HUDEP-2 (cell line): ENCODE data around the gene FMN1.
A peak's percentile ranks its signal among the peaks of the same experiment; 100 is the strongest.

ENCODE experiments used
- DNase-seq, 76 experiments: peaks; one replicate each; lab custom pipeline; 2025; ENCODE audit not compliant: unreplicated experiment in 76 of 76; lab: John Stamatoyannopoulos, UW

FMN1 gene

DNA sequence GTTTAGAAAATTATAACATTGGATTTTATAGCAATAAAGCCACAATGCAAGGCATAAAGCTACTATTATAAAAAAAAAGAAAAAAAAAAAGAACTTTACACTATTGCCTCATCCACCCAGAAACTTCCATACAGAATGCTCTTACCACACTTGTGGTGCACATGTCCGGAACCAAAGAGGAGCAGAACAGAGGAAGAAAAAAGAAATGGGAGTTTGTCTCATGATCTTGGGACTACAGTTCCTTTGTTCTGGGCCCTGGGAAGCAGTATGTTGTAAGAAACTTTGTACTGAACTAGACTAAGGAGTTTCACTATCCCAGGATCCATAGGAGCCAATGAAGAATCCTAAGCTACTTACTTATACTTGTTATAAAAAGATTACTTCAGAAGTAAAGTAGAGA, 36.1 kb downstream of the FMN1 start:
- DNase-seq = no peak

DNA sequence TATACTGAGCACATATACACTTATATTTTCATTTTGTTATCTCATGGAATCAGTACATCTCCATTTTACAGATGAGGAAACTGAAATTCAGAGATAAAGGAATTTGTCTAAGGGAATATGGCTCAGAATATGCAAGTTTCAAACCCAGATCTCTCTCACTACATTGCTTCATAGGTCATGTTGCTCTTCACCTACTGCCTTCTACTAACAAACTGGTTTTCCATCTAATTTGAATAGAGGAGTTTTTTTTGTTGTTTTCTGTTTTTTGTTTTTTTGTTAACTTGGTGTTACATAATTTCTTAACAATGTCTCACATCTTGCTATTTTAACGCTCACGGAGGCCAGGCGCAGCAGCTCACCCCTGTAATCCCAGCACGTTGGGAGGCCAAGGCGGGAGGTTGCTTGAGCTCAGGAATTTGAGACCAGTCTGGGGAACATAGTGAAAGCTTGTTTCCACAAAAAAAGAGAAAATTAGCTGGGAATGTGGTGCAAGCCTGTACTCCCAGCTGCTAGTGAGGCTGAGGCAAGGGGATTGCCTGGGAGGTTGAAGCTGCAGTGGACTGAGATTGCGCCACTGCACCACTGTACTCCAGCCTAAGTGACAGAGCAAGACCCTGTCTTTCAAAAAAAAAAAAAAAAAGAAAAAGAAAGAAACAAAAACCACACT, 37.0 kb downstream of the FMN1 start:
- DNase-seq = no peak

DNA sequence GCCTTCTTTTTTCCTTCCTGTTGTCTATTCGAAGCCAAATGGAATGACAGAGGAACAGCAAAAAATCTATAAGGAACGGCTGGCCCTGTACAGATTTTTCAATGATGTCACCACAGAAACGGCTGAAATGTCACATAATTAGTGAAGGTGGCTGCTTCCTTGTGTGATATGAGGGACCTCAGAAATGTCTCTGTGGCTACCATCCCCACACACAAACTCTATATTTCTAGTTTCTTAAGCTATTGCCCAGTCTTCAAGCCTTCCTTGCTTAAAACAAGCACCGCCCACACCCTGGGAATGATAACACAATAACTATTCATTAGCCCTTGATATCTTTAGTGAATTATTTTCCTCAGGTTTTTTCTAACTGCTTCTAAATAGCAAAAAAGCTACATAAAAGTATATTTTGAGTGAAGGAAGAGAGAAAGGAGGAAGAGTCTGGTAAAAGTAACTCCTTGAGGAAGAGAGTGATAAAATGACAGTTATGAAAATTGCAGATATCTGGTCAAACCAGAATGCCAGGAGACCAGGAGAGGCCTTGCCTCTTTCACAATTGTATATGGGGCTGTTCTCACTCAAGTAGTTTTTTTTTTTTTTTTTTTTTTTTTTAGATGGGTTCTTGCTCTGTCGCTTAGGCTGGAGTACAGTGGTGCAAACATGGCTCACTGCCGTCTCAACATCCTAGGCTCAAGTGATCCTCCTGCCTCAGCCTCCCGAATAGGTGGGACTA, 38.7 kb downstream of the FMN1 start:
- DNase-seq = no peak

DNA sequence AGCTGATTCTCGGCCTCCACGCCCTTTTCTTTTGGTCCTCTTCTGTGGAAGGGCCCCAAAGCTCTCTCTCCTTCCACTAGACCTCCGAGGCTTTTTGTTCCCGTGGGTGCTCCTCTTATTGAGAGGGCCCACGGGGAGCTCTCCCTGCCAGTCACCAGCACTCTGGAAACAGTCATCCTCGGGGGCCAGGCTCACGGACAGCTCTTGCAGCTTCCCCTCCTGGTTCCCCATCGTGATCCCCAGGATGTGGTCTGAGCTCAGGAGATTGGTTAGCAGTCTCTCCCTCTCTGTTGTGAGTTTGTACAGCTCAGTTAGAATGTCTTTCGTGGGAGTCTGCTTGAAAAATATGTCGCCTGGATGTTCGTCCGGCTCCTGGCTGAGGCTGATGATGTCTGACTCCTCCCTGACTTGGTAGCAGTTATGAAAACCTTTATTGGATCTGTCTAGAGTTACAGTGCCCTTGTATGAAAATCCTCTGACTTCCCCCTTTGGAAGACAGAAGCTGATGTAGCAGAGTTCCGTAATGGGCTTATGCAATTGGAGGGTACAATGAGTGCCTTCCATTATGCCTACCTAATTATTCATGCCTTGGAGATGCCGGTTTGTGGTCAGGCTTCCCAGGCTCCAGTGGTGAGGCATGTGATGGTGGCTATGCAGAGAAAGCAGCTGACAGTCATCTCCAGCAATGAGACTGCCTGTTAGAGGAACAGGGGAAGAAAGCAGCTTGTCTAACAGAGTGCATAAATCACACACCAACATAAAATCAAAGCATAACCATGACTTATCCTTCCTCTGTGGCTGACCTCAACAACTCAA, 40.0 kb downstream of the FMN1 start:
- no peak for DNase-seq

DNA sequence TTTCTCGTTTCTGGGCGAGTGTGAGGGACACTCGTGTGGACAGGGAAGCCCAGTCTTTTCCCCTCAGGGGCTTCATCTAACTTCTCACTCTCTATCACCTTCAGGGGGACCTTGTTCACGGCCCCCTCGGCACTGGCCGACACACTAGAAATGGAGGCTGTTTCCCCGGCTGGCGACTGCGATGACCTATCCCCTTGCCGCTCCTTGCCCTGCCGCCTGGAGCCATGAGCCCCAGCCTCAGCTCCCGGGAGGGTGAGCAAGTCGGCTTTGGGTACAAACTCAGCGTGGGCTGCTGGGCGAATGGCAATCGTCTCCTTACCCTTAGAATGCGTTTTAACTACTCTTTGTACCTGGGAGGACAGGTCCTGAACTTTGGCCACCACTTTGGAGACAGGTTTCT, 41.0 kb downstream of the FMN1 start:
- DNase-seq = no peak

DNA sequence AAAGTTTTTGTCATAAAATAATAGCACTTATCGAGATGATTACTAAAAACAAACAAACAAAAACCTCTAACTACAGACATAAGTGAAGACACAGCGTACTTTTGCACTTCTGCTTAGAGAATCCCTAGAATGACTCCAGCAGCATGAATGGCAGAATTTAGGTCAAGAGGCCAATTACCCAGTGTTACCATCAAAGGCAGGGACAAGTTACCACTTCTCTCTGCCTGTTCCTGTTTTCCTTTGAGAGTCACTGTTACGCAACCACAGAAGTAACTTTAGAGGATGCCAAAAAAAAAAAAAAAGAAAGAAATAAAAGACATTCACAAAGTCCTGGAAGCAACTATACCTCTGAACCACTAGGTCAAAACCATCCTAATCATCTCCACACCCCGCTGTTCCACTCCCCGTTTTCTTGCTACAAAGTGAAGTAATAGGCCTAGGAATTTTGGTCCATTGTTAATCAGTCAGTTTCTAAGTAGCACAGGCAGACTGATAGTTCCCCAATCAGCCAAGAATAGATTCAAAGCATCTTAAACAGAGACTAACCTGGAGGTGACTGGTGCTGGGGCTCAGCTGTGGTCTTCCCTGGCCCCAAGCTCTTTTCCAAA, 41.9 kb downstream of the FMN1 start:
- no peak for DNase-seq

DNA sequence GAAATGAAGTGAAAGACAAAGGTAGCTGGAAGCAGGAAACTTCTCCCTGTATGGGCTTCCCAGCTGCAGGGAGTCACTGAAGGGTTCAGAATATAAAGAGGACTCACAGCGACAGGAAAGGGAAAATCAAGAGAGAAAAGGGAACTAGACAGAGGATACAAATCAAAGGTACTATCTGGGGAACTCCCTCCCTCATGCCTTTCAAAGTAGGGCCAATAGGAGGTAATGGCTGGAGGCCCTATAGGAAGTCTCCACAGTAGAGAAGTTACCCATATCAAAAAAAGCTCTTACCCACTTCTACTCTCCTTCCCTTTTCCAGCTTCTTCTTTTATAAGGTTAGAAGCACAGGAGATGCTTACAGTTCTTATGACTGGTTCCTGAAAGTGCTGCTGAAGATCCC, 43.5 kb downstream of the FMN1 start:
- no peak for DNase-seq

DNA sequence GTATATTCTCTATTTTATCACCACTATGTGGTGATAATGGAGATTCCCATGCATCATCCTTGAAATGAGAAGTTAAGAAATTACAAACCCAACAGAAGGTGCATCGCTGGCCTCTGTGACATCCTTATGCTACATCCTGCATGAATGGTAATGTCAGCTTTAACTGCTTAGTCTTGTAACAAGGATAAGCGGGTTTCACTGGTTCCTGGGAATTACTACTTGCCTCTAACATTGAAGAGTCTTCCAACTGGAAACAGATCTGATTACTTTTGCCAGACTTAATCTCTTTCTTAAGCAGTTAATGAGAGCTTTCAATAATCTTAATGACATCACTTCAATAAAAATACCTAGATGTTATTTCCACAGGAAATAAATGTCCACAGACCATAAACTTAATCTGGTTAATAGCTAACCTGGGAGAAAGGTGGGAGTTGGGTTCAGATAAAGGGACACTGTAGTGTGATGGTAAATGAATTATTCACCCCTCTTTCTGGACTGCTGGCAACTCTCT, 44.0 kb downstream of the FMN1 start:
- DNase-seq = no peak

DNA sequence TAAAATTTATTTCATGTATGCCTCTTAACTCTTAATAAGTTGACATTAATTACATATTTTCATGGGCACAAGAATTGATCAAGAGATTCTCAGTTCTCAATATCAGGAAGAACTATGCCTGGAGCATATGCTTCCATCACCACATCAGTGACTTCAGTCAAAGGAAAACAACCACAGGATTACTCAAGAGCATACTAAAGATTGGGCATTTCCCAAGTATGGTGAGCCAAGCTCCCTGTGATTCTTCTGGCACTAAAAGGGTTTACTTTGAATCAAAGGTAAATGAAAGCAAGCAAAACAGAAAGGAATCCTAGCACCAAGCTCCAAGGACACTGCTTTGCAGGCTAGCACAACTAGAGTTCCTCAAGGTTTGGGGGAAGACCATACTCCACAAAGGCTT, 44.6 kb downstream of the FMN1 start:
- DNase-seq = no peak

DNA sequence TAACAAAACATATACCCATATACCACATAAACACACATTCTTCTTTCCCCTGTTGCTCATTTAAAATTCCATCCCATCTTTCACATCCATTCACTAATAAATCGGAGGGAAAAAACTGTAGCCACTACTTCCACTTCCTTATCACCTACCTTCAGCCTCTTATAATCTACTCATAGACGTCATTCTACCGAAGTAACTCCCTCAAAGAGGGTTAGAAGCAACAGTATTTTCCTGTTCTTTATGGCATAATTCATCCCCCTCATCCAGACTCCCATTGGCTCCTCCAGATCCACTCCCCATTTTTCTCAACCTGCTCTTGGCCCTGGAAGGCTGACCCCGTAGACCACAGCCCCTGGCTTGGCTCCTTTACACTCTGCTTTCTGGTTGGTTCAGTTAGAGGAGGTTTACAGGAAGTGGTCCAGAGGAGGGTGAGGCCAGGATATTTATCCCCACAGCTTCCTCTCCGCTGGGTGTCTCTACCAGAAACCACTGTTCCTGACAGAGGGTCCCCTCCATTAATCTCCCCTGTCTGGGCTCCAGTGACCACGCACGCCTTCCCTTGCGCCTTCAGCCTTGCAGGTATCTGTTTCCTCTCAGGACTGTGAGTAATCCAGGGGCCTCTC, 46.3 kb downstream of the FMN1 start:
- no peak for DNase-seq

DNA sequence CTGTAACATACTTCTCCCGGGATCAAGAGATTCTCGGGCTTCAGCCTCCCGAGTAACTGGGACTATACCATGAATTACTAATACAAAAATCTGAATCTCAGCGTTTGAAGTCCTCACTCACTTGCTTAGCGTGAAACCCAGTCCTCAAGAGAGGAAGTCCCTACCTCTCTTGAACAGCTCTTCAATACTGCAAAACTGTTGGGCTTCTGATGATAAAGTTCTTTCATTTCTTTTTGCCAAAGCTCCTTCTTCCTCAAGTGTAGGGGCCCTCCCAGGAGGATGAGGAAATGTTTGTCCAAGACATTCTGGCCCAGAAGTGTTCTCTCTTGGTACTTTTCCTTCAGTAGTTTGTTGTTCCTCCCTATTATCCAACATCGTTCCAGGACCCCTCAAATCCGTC, 48.5 kb downstream of the FMN1 start:
- no peak for DNase-seq

DNA sequence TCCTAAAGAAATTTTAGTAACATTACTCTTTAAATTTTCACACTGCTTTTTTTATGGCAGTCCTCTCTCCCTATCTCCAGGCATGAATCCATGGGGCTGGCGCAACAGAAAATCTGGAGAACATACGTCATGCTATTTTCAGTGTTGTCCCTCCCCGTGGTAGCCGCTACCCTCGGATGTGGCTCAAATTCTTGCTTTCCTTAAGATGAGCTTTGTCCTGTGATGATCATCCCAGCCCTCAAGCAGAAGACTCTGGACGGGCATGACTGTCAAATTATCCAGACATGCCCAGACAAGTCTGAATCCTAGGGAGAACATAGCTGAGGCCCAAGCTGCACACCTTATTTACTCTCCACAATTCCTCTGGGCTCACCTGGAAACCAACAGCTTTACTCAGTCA, 49.1 kb downstream of the FMN1 start:
- DNase-seq = no peak

DNA sequence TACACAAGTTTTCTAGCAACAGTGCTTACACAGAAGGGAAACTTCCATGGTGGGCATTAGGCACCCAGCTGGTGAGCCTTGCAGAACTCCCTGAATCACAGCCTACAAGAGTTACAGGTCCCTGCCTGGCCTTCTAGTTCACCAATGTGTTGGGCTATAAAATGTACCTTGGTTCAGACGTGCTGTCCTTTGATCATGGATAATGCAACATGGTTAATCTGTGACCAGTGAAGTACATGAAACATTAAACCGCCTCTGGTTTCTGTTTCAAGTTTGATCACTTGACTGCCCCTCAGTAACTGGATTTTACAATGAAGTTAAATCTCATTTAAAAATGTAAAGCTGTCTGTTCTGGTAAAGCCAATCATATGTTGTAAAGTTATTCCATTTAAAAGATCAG, 51.8 kb downstream of the FMN1 start:
- DNase-seq = no peak

DNA sequence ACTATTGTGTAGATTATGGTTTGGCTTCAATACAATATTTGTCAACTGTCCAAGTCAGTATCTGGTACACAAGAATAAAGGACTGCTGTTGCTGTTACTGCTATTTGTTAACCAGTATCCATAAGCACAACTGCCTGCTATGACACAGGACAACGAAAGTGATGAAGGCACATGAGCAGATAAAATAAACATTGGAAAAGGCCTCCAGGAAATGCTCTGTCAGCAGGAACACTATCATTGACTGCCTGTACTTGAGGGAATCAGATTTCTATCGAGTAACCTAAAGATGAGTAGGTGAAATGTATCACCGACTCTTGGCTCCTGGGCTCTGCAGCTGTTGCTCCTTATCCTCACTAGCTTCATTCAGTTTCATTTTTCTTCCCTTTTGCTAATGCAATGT, 56.5 kb downstream of the FMN1 start:
- DNase-seq = no peak

DNA sequence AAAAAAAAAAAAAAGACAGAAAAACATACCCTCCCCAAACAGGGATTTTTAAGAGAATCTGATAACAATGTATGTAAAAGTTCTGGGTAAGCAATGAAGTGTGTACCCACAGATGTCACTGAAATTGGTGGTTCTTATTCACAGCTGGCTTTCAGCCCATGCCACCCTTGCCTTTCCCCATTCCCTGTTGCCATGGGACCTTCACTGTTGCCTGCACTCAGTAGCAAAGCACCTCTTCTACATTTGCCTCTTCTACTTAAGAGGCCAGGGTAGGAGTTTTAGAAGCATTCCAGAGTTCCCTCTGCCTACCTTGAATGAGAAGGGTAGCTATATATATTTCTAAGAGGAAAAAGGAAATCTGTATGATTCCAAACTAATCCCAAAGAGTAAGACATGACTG, 57.4 kb downstream of the FMN1 start:
- no peak for DNase-seq

DNA sequence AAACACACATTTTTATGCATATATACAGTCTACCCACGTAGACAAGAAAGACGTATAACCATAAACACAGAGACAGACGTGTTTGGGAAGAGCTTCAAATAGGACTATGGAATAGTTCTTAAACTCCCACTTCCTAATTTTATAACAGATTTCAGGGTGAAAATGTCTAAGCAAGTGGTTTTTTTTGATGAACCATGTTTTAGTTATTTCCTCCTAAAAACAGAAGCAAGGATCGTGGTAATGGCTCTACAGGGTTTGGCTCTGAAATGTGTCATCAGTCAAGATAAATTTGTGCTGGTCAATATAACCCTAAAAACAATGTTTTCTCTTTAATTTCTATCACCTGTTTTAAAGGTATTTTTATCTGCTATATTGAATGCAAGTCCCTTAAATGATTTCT, 58.2 kb downstream of the FMN1 start:
- DNase-seq = no peak

DNA sequence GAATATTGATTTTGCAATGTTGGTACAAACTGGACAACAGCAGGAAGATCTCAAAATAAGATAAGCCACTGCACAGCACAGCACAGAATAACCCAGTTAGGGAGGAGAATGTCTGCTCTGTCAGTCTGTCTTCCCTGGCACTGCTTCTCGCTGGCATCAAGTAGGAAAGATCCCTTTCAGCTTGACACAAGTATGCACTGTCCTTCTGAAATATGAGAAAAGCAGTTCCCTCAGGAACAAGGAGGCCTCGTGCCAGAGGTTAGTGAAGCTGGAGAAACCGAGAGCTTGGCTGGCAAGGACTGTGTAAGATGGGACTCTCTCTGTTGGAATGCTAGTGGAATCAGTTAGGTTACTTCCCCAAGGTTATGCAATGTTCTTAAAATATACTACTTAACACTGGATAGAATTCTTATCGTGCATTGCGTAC, 59.1 kb downstream of the FMN1 start:
- DNase-seq = no peak

DNA sequence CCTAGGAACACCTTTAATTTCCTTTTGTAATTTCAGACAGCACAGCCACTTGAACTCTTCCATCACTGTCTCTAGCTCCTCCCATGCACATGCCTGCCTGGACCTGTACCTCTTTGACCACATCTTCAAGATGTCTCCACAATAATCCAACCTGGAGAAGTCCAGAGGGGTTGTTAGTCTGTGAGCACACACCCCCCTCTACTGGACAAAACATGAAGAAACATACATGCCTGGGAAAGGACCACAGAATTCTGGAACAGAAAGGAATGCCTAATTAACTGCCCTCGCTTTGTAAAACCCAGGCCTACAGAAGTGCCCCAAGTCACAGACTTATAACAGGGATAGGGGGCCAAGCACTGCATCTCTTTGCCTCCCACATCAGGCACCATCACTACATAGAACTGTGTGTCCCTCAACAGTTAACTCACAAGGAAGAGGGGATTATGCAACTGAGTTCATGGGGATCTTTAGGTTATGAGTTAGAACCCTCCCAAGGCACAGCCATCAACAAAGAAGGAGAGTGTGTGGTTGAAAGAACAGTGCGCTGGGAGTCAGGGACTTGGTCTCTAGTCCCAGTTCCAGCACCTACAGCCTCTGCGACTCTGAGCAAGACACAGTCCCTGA, 61.7 kb downstream of the FMN1 start:
- DNase-seq = peak in 20 of 76 experiments; percentile 1 to 39 (median 12)

DNA sequence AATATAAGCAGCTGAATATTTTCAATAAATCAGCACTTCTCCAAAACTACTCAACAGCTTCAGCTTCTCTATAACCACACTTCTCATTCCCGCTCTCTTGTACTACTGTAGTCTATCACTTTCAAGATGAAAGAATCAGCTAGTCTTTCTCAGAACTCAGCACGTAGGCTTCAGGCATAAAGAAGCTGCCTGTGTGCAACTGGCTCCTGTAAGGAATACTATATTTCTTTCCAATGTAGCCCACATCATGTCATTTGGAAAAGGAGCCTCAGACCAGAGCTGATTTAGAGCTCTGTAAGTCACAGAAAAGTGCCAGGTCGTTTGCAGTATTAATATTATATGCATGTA, 62.3 kb downstream of the FMN1 start:
- no peak for DNase-seq

DNA sequence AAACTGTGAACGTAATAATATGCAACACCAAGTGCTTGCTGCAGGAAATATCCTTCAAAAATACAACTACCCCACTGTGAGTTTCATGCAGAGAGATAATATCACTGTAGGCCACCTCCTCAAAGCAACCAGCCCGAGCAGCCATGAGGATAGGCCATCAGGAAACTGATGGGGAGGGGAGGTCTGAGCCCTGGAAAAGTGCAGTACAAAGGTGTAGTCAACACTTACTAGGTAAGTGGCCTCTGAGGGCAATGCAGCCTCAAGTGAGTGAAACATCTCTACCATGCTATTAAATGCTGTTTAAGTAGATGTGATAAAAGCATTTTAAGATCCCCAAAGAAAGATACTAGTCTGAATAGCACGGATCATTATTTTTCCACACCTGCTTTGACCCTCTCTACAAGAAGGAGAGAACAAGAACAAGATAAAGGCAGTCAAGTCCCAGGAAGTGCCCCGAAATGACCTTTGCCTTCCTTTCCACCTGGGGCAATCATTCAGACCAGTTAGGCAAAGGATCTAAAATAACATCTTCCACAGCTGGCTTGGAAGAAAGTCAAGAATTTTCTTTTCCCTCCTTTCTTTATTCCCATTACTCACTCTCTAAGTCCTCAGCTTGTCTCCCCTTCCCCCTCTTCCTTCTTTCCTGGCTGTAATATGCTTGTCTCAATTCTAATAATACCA, 62.8 kb downstream of the FMN1 start:
- no peak for DNase-seq
